T-cell (primary cell): Measurements from ENCODE around the gene CROCC2. TPM values are rescaled to one million over a fixed set of nuclear protein-coding genes. Genes with fewer than 3 reads are reported as not detected.

Source experiments
- ATAC-seq, 4 experiments: fragments of 200-7000 bp in 3 of 4; fragments of 150-1000 bp in 1 of 4; cut with Tn5 transposase; replicated peaks in 1 of 4; 1 replicate in 3 of 4; 2 replicates in 1 of 4; pipeline ENCODE4 v1.10.0; 2021; ENCODE audit warnings: moderate library complexity in 3 of 4, mild to moderate bottlenecking in 2 of 4, moderate number of reproducible peaks in 1 of 4
- CTCF ChIA-PET, 2 donors: fragments of 300-600 bp; sonication (Branson Sonifier 250); formaldehyde crosslinking; loops; one replicate each; lab custom pipeline; 2022; ENCODE audit warnings: antibody characterized with exemption in 2 of 2; lab: Charles Lee
- POLR2A ChIA-PET, 2 donors: fragments of 300-600 bp; sonication (Branson Sonifier 250); formaldehyde crosslinking; loops; one replicate each; lab custom pipeline; 2022; ENCODE audit warnings: antibody characterized with exemption in 2 of 2; lab: Charles Lee
- DNase-seq, 35 experiments: peaks; one replicate each; pipeline versions ENCODE4 v3.0.0 to v3.0.0-alpha.2; 2013 to 2023
- H3K27ac ChIP-seq: one replicate; pipeline ENCODE4 v1.5.1; 2013; ENCODE audit warnings: low read length
- H3K27me3 ChIP-seq, 2 experiments: replicated peaks in 1 of 2; 1 replicate in 1 of 2; 2 replicates in 1 of 2; pipeline versions ENCODE4 v1.6.1 to v1.7.0; 2013; ENCODE audit warnings: low read length in 1 of 2, mixed read lengths in 1 of 2; ENCODE audit not compliant: control insufficient read depth in 2 of 2, insufficient read depth in 2 of 2; ENCODE audit errors: extremely low read depth in 1 of 2
- H3K36me3 ChIP-seq, 2 donors: 1 replicate in 1 of 2; 2 replicates in 1 of 2; pipeline versions ENCODE4 v1.6.1 to v1.7.0; 2013; ENCODE audit warnings: low read length in 1 of 2; ENCODE audit not compliant: control insufficient read depth in 2 of 2, insufficient read depth in 1 of 2; ENCODE audit errors: extremely low read depth in 1 of 2
- H3K4me1 ChIP-seq, 2 experiments: 1 replicate in 1 of 2; 2 replicates in 1 of 2; pipeline versions ENCODE4 v1.6.1 to v1.7.0; 2013; ENCODE audit warnings: low read length in 2 of 2, mixed read lengths in 1 of 2; ENCODE audit not compliant: insufficient read depth in 2 of 2, control insufficient read depth in 1 of 2; ENCODE audit errors: extremely low read depth in 1 of 2
- H3K4me3 ChIP-seq, 2 donors: 1 replicate in 1 of 2; 2 replicates in 1 of 2; pipeline versions ENCODE4 v1.5.1 to v1.7.0; 2013; ENCODE audit warnings: mild to moderate bottlenecking in 2 of 2, low read length in 1 of 2, moderate library complexity in 1 of 2; ENCODE audit not compliant: control insufficient read depth in 1 of 2; ENCODE audit errors: extremely low read depth in 1 of 2
- H3K9me3 ChIP-seq: 2 replicates; pipeline ENCODE4 v1.7.0; 2013
- H3K27ac Mint-ChIP-seq, 2 donors: one replicate each; pipeline ENCODE4 v1.8.0; 2020 to 2021; ENCODE audit warnings: mild to moderate bottlenecking in 2 of 2, mixed read lengths in 2 of 2
- H3K27me3 Mint-ChIP-seq, 2 donors: one replicate each; pipeline ENCODE4 v1.8.0; 2021 to 2022; ENCODE audit warnings: mixed read lengths in 2 of 2
- H3K36me3 Mint-ChIP-seq: one replicate; pipeline ENCODE4 v1.8.0; 2021; ENCODE audit warnings: mixed read lengths
- H3K4me1 Mint-ChIP-seq, 3 donors: one replicate each; pipeline ENCODE4 v1.8.0; 2020 to 2022; ENCODE audit warnings: mixed read lengths in 3 of 3, mild to moderate bottlenecking in 1 of 3
- H3K4me3 Mint-ChIP-seq, 3 donors: one replicate each; pipeline ENCODE4 v1.8.0; 2020 to 2022; ENCODE audit warnings: mild to moderate bottlenecking in 3 of 3, mixed read lengths in 3 of 3, moderate library complexity in 3 of 3
- H3K9me3 Mint-ChIP-seq, 3 donors: one replicate each; pipeline ENCODE4 v1.8.0; 2020 to 2022; ENCODE audit warnings: mixed read lengths in 3 of 3
- WGBS: methylation state at CpG from one replicate; pipeline ENCODE4 v1.1.5; 2013; ENCODE audit warnings: missing lambda C conversion rate; ENCODE audit not compliant: insufficient coverage; 5-methylcytosine and 5-hydroxymethylcytosine counted together
- total RNA-seq, 35 experiments: library from RNA in 6 of 35; stranded (reverse) in 6 of 35; fragments of 120-200 nt in 1 of 35; gene quantifications; one replicate each; pipeline versions ENCODE4 v1.2.1 to v1.2.4 and lab custom pipeline; 2013 to 2026

Gene CROCC2
- total RNA-seq, 5 donors from 2014 or later (not counting 1 experiment from before 2014, with no cell fraction given), result not detected

DNA sequence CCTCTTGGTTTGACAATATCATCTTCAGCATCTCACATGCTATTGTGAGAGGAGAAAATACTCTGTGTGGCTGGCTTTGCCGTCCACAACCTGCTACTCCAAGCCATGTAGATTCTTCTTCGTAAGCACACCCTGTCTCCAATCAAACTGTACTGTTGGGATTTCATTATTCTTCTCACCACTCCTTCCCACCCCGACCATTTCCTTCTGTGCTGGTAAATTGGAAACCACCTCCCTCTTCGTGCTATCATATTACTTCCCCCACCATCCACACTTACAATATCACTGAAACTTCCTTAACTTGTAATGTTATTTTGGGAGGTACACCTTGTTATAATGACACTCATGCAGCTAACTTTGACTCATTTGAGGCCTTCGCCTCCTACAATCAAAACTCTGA, 40.7 kb upstream of the CROCC2 start:
- WGBS, result 71% methylated on average over 2 of the region's 5 CpGs
- Mint-ChIP-seq H3K27ac (no peak overlapping the region), H3K4me3 (no peak overlapping the region), H3K4me1 (no peaks in the 10 kb centered on the region), H3K9me3 (no peaks in the 10 kb centered on the region), H3K27me3 (peaks cover 5 to 6% of the 10 kb centered on the region in 2 donors), H3K36me3 (no peaks in the 10 kb centered on the region)
- no peaks in the 10 kb centered on the region for H3K4me1 ChIP-seq
- ATAC-seq, result no peak
- H3K27me3 ChIP-seq, result peaks cover 0 to 23% of the 10 kb centered on the region in 2 experiments
- CTCF ChIA-PET, result no interaction called here
- H3K27ac ChIP-seq, result no peak overlapping the region
- H3K36me3 ChIP-seq, result no peaks in the 10 kb centered on the region
- no peak overlapping the region for H3K4me3 ChIP-seq
- no peaks in the 10 kb centered on the region for H3K9me3 ChIP-seq
- DNase-seq, result no peak
- POLR2A ChIA-PET, result no interaction called here

DNA sequence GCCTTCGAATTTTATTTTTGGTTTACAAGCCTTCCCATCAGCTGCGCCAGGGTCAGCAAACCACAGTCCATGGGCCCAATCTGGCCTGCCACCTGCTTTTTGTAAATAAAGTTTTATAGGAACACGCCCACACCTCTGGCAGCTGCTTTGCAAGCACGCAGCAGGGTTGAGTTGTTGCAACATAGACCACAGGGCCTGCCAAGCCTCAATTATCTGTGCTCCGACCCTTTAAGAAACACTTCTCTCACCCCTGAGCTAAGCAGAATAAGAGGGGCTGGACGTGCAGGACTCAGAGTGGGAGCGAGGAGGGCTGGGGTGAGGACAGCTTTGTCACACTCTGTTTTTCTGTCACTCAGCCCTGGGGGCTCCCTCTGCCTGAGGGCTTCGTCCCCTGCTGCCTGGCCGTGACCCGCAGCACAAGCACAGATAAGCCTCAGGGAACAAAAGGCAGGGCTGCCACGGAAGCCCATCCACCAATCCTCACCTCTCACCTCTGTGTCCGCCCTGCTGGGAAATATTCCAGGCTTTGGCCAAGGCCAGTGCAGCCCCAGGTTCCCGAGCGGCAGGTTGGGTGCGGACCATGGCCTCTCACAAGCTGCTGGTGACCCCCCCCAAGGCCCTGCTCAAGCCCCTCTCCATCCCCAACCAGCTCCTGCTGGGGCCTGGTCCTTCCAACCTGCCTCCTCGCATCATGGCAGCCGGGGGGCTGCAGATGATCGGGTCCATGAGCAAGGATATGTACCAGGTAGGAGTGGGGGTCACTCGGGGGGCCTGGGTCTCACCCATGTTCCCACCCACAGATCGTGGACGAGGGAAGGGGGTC, 37.6 kb upstream of the CROCC2 start, which contains the start of gene AGXT:
AGXT (plus strand) TSS at position 539 of the 823 bp plus-strand sequence; CDS start at position 581, 42 bp downstream.
- H3K4me3 ChIP-seq, result no peak within 1 kb of the TSS
- H3K27me3 Mint-ChIP-seq, result peaks cover 5 to 6% of the 10 kb centered on the region in 2 donors
- WGBS, result 88% methylated on average over 16 of the region's 21 CpGs
- no peaks in the 10 kb centered on the region for H3K36me3 ChIP-seq
- H3K27me3 ChIP-seq, result peaks cover 0 to 26% of the 10 kb centered on the region in 2 experiments
- no peaks in the 10 kb centered on the region for H3K9me3 ChIP-seq
- H3K9me3 Mint-ChIP-seq, result no peaks in the 10 kb centered on the region
- ChIA-PET POLR2A (no interaction called here), CTCF (no interaction called here)
- H3K4me3 Mint-ChIP-seq, result no peak within 1 kb of the TSS
- no peak within 1 kb of the TSS for H3K27ac ChIP-seq
- DNase-seq, result no peak
- no peak within 1 kb of the TSS for H3K27ac Mint-ChIP-seq
- no peaks in the 10 kb centered on the region for H3K36me3 Mint-ChIP-seq
- ATAC-seq, result no peak
- no peaks in the 10 kb centered on the region for H3K4me1 ChIP-seq
- no peaks in the 10 kb centered on the region for H3K4me1 Mint-ChIP-seq

- ChIA-PET POLR2A (no interaction called here), CTCF (no interaction called here)
- Histone ChIP-seq H3K4me1 (no peaks in the 10 kb centered on the region), H3K9me3 (no peaks in the 10 kb centered on the region), H3K4me3 (no peak overlapping the region), H3K27me3 (peaks cover 0 to 28% of the 10 kb centered on the region in 2 experiments), H3K27ac (no peak overlapping the region), H3K36me3 (no peaks in the 10 kb centered on the region)
- WGBS, result 85% methylated on average over 19 of the region's 25 CpGs
- no peak for DNase-seq
- H3K9me3 Mint-ChIP-seq, result no peaks in the 10 kb centered on the region
- H3K27me3 Mint-ChIP-seq, result peaks cover 5 to 6% of the 10 kb centered on the region in 2 donors
- H3K27ac Mint-ChIP-seq, result no peak overlapping the region
- no peak overlapping the region for H3K4me3 Mint-ChIP-seq
- no peak for ATAC-seq
- H3K36me3 Mint-ChIP-seq, result no peaks in the 10 kb centered on the region
- H3K4me1 Mint-ChIP-seq, result no peaks in the 10 kb centered on the region
Observed at GRCh38 chr2:240869109-240869955, 36.8 kb upstream of the CROCC2 start.

DNA sequence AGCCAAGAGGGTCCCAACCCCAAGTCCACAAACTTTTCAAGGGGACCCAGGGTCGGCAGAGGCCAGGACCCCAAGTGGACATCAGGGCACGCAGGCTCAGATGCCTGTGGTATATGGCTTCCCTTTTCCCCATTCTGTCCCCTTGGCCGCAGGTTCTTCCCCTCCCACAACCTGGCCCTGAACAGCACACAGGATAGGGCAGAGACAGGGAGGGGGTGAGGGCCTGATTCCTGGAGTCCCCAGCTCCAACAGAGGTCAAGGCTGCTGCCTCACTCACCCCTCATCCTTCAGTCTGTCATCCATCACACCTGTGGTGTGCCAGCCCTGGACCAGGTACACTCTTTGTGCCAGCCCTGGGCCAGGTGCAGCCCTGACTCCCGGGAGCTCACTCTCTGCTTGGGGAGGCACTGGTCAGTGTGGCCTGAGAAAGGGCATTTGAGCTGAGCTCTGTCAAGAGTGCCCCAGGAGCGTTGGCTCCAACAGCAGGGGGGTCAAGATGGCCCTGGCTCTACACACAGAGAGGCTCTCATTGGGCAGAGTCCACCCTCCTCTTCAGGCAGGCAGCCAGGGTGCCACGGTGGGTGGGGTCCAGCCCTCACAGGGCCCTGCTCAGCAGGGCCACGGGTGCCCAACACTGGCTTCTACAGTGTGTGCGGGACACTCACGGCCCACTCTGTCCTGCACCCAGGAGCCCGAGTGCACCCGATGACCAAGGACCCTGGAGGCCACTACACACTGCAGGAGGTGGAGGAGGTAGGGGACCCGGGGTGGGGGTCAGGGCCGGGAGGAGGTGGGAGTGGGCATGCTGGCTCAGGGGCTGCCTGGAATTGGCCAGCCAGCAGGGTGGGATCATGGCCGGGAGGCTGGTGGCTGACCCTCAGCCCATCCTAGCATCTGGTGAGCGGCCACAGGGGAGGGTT, 35.9 kb upstream of the CROCC2 start:
- Mint-ChIP-seq H3K4me1 (no peaks in the 10 kb centered on the region), H3K4me3 (no peak overlapping the region), H3K27me3 (peaks cover 4 to 5% of the 10 kb centered on the region in 2 donors), H3K9me3 (no peaks in the 10 kb centered on the region), H3K36me3 (no peaks in the 10 kb centered on the region), H3K27ac (no peak overlapping the region)
- 78% methylated on average over 9 of the region's 15 CpGs for WGBS
- no peak for ATAC-seq
- Histone ChIP-seq H3K9me3 (no peaks in the 10 kb centered on the region), H3K36me3 (no peaks in the 10 kb centered on the region), H3K27ac (no peak overlapping the region), H3K4me3 (no peak overlapping the region), H3K4me1 (no peaks in the 10 kb centered on the region), H3K27me3 (peaks cover 0 to 28% of the 10 kb centered on the region in 2 experiments)
- ChIA-PET CTCF (no interaction called here), POLR2A (no interaction called here)
- no peak for DNase-seq

- DNase-seq, result no peak
- no peak overlapping the region for H3K4me3 ChIP-seq
- H3K27ac ChIP-seq, result no peak overlapping the region
- H3K4me3 Mint-ChIP-seq, result no peak overlapping the region
- no peaks in the 10 kb centered on the region for H3K4me1 Mint-ChIP-seq
- H3K27ac Mint-ChIP-seq, result no peak overlapping the region
- no peaks in the 10 kb centered on the region for H3K9me3 Mint-ChIP-seq
- no peaks in the 10 kb centered on the region for H3K36me3 Mint-ChIP-seq
- no peaks in the 10 kb centered on the region for H3K9me3 ChIP-seq
- ATAC-seq, result no peak
- H3K27me3 ChIP-seq, result peaks cover 0 to 28% of the 10 kb centered on the region in 2 experiments
- H3K27me3 Mint-ChIP-seq, result peaks cover under 1 to 3% of the 10 kb centered on the region in 2 donors
- ChIA-PET POLR2A (no interaction called here), CTCF (no interaction called here)
- WGBS, result 80% methylated on average over 10 of the region's 16 CpGs
- no peaks in the 10 kb centered on the region for H3K4me1 ChIP-seq
- no peaks in the 10 kb centered on the region for H3K36me3 ChIP-seq
Observed at GRCh38 chr2:240871071-240871958, 34.8 kb upstream of the CROCC2 start.
